ENCODE data around the gene ARL8A.

ARL8A gene

GRCh38 chr1:202135221-202135721, 9.3 kb downstream of the ARL8A start:
- DNase-seq (ENCODE audit: low spot score) = peak; percentile 91

DNA sequence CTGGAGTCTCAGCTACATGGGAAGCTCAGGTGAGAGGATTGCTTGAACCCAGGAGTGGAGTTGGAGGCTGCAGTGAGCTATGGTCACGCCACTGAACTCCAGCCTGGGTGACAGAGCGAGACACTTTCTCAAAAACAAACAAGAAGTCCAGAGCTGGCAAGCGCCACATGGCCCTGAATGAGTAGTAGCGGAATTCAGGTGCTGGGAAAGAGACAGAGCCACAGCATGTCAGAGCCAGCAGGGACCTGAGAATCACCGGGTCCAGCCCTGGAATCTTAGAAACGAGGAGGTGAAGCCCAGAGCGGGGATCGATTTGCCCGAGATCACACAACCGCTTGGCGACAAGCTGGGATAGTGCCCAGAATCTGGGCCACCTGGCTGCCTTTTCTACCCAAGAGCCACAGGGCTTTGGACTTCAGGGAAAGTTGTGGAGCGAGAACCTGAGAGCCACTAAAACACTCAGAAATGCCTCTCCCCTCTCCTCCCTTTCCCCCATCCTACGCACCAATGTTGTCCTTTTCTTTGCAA, 9.8 kb downstream of the ARL8A start:
- DNase-seq (ENCODE audit: low spot score) = no peak

DNA sequence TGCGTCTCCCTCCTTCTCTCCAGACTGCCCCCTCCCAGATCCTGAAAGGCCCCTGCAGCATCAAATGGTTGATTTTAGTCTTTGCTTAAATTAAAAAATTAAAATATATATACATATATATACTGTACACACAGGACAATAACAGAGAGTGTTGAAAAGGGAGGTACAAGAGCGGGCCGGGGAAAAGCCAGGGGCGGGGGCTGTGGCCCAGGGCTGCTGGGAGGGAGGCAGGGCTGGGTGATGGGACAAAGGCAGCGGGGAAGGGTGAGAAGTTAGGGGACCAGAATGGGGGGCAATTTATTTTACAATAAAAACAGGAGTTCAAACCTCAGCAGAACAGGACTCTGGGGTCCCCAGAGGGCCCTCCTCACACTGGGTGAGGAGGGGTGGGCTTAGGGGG, 10.5 kb downstream of the ARL8A start:
- DNase-seq (ENCODE audit: low spot score) = no peak

GRCh38 chr1:202133496-202133895, 11.0 kb downstream of the ARL8A start:
- no peak for DNase-seq (ENCODE audit: low spot score)

DNA sequence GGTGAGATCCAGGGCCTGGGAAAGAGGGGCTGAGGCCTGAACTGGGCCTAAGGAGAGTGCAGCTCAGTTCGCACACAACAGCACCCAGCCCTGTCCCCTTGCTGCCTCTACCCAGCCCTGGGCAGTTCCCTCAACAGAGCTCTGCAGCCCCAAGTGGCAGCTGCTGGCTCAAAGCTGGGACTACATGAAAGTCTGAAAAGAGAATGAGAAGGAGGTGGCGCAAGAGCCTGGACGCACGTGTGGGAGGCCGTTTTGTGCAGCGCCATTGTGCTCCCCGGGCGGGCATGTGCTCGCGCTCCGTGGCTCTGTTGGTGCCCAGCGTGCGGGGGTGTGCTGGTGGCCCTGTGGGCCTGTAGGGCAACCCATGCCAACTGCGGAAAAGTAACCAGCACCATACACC, 11.5 kb downstream of the ARL8A start:
- no peak for DNase-seq (ENCODE audit: low spot score)

- peak; percentile 47 for DNase-seq (ENCODE audit: low spot score)
These were observed 12.3 kb downstream of the ARL8A start for GRCh38 chr1:202131956-202132821.

- DNase-seq (ENCODE audit: low spot score) = no peak
These were observed 13.6 kb downstream of the ARL8A start for GRCh38 chr1:202130816-202131522.

- no peak for DNase-seq (ENCODE audit: low spot score)
These were observed 14.2 kb downstream of the ARL8A start for GRCh38 chr1:202130297-202130721.

DNA sequence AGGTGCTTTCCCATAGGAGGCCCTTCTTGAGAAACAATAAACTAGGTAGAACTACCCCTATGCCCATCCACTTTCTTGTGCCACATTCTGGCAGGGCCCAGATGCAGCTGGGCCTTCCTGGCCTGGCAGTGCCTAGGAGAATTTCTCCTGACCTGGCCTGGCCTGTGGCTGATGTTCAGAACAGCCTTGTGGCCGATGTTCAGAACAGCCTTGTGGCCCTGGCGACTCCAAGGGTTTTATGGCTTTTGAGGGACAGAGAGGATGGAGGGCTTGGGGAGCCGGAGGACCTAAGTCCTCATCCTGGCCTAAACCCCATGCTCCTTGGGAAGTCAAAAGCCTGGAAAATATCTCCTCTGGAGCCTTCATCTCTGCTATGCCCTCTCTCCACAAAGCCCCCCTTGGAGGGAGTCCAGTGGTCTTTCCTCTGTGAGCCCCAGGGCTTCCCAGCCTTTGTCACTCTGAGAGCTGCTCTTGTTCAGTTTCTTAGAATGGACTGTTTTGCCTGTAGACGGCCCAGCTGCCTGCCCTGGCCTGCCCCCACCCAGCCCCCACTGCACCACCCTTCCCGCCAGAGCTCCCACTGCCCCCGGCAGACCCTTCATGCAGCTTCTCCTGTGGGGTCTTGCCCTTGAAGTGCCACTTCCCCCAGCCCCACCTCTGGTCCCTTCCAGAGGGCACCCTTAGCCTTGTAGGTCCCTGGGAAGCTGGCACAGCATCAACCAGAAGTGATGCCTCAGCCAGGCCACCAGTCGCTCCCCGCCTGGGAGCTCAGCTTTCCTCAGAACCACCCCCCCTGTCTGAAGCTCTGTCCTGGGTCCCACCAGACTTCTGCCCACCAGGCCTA, 14.9 kb downstream of the ARL8A start:
- DNase-seq (ENCODE audit: low spot score) = no peak

DNA sequence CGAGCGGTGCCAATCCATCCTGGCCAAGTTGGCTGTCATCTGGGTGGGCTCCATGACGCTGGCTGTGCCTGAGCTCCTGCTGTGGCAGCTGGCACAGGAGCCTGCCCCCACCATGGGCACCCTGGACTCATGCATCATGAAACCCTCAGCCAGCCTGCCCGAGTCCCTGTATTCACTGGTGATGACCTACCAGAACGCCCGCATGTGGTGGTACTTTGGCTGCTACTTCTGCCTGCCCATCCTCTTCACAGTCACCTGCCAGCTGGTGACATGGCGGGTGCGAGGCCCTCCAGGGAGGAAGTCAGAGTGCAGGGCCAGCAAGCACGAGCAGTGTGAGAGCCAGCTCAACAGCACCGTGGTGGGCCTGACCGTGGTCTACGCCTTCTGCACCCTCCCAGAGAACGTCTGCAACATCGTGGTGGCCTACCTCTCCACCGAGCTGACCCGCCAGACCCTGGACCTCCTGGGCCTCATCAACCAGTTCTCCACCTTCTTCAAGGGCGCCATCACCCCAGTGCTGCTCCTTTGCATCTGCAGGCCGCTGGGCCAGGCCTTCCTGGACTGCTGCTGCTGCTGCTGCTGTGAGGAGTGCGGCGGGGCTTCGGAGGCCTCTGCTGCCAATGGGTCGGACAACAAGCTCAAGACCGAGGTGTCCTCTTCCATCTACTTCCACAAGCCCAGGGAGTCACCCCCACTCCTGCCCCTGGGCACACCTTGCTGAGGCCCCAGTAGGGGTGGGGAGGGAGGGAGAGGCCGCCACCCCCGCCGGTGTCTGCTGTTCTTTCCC, 16.5 kb downstream of the ARL8A start:
- DNase-seq (ENCODE audit: low spot score) = no peak

DNA sequence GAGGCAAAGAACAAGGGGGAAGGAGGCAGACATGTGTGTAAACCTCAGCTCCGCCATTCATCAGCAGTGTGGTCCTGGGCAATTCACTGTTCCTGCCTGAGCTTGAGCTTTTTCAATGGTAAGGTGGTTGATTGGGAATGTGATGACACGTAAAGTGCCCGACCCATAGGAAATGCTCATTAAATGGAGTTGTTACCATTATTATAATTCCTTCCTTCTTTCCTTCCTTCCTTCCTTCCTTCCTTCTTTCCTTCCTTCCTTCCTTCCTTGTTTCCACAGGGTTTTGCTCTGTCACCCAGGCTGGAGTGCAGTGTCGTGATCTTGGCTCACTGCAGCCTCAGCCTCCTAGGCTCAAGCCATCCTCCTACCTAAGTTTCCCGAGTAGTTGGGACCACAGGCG, 17.5 kb downstream of the ARL8A start:
- DNase-seq (ENCODE audit: low spot score) = no peak

DNA sequence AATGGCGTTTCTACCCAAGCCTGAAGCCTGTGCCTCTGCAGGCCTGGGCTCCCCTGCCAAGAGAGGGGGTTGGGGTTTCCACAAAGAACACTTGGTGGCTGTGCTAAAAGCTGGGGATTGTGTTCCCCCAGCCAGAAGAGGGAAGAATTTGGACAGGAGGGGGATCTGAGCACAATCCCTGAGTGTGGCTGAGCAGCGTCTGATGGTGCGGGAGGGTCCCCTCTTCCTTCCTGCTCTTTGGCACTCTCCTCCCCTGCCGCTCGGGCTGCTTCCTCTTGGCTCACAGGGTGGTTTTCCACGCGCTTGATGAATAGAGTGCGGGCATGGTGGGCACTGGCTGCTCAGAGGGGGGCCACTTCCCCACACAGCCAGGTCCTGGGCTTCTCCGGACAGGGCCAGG, 18.1 kb downstream of the ARL8A start:
- no peak for DNase-seq (ENCODE audit: low spot score)

DNA sequence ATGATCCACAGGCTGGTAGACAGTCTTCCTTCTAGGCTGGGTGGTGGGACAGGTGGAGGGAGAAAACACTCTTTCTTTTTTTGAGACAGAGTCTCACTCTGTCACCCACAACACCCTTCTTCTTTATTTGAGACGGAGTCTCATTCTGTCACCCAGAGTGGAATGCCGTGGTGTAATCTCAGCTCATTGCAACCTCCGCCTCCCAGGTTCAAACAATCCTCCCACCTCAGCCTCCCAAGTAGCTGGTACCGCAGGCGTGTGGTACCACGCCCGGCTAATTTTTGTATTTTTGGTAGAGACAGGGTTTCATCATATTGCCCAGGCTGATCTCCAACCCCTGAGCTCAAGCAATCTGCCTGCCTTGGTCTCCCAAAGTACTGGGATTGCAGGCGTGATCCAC, 18.9 kb downstream of the ARL8A start:
- no peak for DNase-seq (ENCODE audit: low spot score)

DNA sequence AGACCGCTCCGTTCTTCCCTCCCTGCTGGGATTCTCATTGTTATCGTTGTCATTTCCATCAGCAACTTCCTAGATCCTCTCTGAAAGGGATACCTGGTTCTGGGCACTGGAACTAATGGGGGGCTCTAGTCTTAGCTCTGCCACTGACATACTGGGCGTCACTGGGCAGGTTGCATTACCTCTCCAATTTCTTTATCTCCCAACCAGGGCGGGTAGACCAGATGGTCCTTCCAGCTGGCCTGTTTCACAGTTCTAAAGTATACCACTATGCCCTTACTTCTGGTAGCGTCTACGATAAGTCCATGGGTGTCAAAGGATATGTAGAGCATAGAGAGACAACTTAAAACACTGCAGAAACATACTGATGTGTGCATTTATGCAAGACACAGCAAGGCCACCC, 20.4 kb downstream of the ARL8A start:
- DNase-seq (ENCODE audit: low spot score) = no peak

GRCh38 chr1:202123336-202123813, 21.2 kb downstream of the ARL8A start:
- no peak for DNase-seq (ENCODE audit: low spot score)

GRCh38 chr1:202122639-202123335, 21.8 kb downstream of the ARL8A start, which contains the start of gene GPR37L1:
Gene GPR37L1, plus strand, starts transcription at chr1:202122917. Its CDS starts 47 bp downstream, at chr1:202122964.
- DNase-seq (ENCODE audit: low spot score) = peak; percentile 89

DNA sequence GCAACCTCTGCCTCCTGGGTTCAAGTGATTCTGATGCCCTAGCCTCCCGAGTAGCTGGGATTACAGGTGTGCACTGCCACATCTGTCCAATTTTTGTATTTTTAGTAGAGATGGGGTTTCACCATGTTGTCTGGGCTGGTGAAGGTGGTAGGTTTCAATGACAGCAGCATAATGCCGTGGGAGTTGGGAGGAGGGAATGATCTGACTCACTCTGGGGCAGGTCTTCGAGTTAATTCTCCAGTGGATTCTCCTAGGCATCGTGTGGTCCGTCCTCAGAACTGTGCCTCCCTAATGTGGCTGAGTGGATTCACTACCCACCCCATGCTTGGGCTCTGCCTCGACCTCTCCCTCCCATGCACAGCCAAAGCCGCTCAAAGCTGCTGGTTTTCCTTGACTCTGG, 23.5 kb downstream of the ARL8A start:
- DNase-seq (ENCODE audit: low spot score) = no peak

- no peak for DNase-seq (ENCODE audit: low spot score)
These were observed 26.6 kb downstream of the ARL8A start for GRCh38 chr1:202117898-202118371.

- DNase-seq (ENCODE audit: low spot score) = no peak
These were observed 28.2 kb downstream of the ARL8A start for GRCh38 chr1:202116287-202116686.

DNA sequence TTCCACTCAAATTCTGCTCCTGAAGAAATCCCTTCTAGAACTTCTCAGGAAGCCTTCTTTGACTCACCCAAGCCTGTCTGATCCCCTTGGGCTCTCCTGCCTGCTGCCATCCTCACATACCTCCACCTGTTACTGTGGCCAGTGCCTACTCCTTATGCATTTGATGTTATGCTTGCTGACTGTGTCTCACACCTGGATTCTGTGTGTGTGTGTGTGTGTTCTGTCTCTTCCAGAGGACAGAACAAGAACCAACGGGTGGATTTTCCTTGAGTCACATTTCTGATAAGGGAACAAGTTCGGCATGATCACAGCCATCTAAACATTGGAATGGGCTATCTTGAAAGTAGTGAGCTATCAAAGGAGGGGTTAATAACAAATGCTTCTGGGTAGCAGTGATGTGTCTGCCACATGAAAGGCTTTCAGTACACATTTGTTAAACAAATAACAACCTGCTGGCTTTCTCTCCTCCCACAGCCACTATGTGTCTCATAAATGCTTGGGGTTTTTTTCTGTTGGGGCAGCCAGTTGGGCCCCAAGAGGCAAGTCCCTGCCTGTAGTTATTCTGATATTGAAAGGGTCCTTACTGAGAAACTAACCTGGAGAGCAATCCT, 30.7 kb downstream of the ARL8A start:
- DNase-seq (ENCODE audit: low spot score) = no peak

Measured in AG08396 (cell line).